PC-3 (cell line): Measurements from ENCODE around the gene IFT81. TPM values are rescaled to one million over a fixed set of nuclear protein-coding genes. Genes with fewer than 3 reads are reported as not detected.

ENCODE experiments used
- ATAC-seq: fragments of 200-7000 bp; cut with Tn5 transposase; 2 replicates; pipeline ENCODE4 v1.9.1; 2020; ENCODE audit warnings: mild to moderate bottlenecking, moderate library complexity
- BruUV-seq: library from RNA; stranded (reverse); fragments of 400-500 nt; replicated peaks from 2 replicates; lab custom pipeline; 2021; lab: Mats Ljungman, UMichigan
- CTCF ChIA-PET: fragments of 300-600 bp; sonication (Branson Sonifier 250); formaldehyde crosslinking; loops from one replicate; lab custom pipeline; 2022; ENCODE audit warnings: antibody characterized with exemption; lab: Charles Lee
- POLR2A ChIA-PET: fragments of 300-600 bp; sonication (Branson Sonifier 250); formaldehyde crosslinking; loops from one replicate; lab custom pipeline; 2022; ENCODE audit warnings: antibody characterized with exemption; ENCODE audit not compliant: unreplicated experiment; lab: Charles Lee
- DNase-seq: peaks from one replicate; pipeline ENCODE4 v3.0.0-alpha.2; 2015
- H2AFZ ChIP-seq: fragments of 300-600 bp; sonication (generic); 2 replicates; pipeline ENCODE4 v1.6.0; 2016; ENCODE audit warnings: antibody characterized with exemption, low read length
- H3F3A ChIP-seq: fragments of 300-600 bp; sonication (generic); one replicate; pipeline ENCODE4 v1.6.0; 2017; ENCODE audit warnings: antibody characterized with exemption, low read length, control low read depth, mild to moderate bottlenecking; ENCODE audit not compliant: unreplicated experiment
- H3K27ac ChIP-seq: fragments of 300-600 bp; sonication (generic); 2 replicates; pipeline ENCODE4 v1.5.1; 2016; ENCODE audit warnings: mild to moderate bottlenecking, low read length
- H3K27me3 ChIP-seq: fragments of 300-600 bp; sonication (generic); 2 replicates; pipeline ENCODE4 v1.6.1; 2016; ENCODE audit warnings: low read length, mixed read lengths
- H3K36me3 ChIP-seq: fragments of 300-600 bp; sonication (generic); 2 replicates; pipeline ENCODE4 v1.6.1; 2016; ENCODE audit warnings: low read depth, mixed run types, low read length, mixed read lengths
- H3K4me1 ChIP-seq: fragments of 300-600 bp; sonication (generic); 2 replicates; pipeline ENCODE4 v1.5.1; 2016; ENCODE audit warnings: low read length; ENCODE audit not compliant: insufficient read depth
- H3K4me2 ChIP-seq: fragments of 300-600 bp; sonication (generic); 2 replicates; pipeline ENCODE4 v1.6.0; 2016; ENCODE audit warnings: low read length
- H3K4me3 ChIP-seq: fragments of 300-600 bp; sonication (generic); 2 replicates; pipeline ENCODE4 v1.5.1; 2016; ENCODE audit warnings: mild to moderate bottlenecking, low read length, mixed read lengths
- H3K79me2 ChIP-seq: fragments of 300-600 bp; sonication (generic); 2 replicates; pipeline ENCODE4 v1.6.1; 2017; ENCODE audit warnings: low read length, mixed read lengths
- H3K9ac ChIP-seq: fragments of 300-600 bp; sonication (generic); 2 replicates; pipeline ENCODE4 v1.6.0; 2016; ENCODE audit warnings: mild to moderate bottlenecking, low read length
- H3K9me2 ChIP-seq: fragments of 300-600 bp; sonication (generic); replicated peaks from 2 replicates; pipeline ENCODE4 v1.6.1; 2016; ENCODE audit warnings: mixed run types, low read length, mixed read lengths
- H3K9me3 ChIP-seq: fragments of 300-600 bp; sonication (generic); 2 replicates; pipeline ENCODE4 v1.6.1; 2016; ENCODE audit warnings: low read length, mixed read lengths
- H4K20me1 ChIP-seq: fragments of 300-600 bp; sonication (generic); 2 replicates; pipeline ENCODE4 v1.6.1; 2016; ENCODE audit warnings: low read length, mixed read lengths
- EZH2 ChIP-seq: fragments of 300-600 bp; sonication (generic); IDR thresholded peaks from one replicate; pipeline ENCODE4 v1.6.1; 2017; ENCODE audit warnings: antibody characterized with exemption, mild to moderate bottlenecking, low read length; ENCODE audit not compliant: unreplicated experiment
- EZH2phosphoT487 ChIP-seq: fragments of 300-600 bp; sonication (generic); IDR thresholded peaks from 2 replicates; pipeline ENCODE4 v1.6.1; 2018; ENCODE audit warnings: mild to moderate bottlenecking, antibody characterized with exemption, low read length, borderline replicate concordance
- intact Hi-C: fragments of 100-400 bp; cut with micrococcal nuclease; formaldehyde crosslinking; loops from 2 replicates; pipeline ENCODE4 v1.9.0; 2023
- total RNA-seq: library from RNA; depleted of rRNA; stranded (reverse); fragments of >200 nt; gene quantifications from 2 replicates; pipeline ENCODE4 v1.2.3, GENCODE V29; 2014
- TF ChIP-seq, protein P1 (sequence below): fragments of 300-600 bp; sonication (generic); conservative IDR thresholded peaks from 2 replicates; pipeline ENCODE4 v1.5.1; 2017; ENCODE audit warnings: antibody characterized with exemption, low read depth, mild to moderate bottlenecking, low read length

Gene IFT81
- total RNA-seq, 1 experiment from 2014 or later: 10.1 TPM

DNA sequence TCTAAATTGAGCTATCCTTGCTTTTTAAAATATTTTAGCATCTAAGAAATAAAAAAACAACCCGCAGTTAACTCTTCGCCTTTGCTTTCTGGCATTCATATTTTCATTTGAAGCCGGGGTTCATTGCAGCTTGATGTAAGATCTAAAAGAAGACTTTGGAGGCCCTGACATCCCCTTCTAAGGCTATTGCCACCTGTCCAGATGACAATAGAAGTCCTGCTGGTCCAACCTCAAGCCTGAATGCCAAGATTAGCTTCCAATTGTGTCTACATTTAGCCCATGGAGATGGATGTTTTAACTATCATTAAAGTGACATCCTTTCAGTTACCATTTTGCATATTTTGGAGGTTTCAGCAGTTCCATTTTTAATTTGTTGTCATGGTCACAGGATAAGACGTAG is 105.3 kb downstream of the IFT81 start:
- intact Hi-C loops: no loop called here
- Histone ChIP-seq H3K27me3 (no peaks in the 10 kb centered on the region), H3K36me3 (no peaks in the 10 kb centered on the region), H4K20me1 (no peaks in the 10 kb centered on the region), H3K4me1 (peaks cover 12% of the 10 kb centered on the region), H3F3A (peaks cover 2% of the 10 kb centered on the region), H3K9me2 (no peaks in the 10 kb centered on the region), H3K79me2 (no peaks in the 10 kb centered on the region), H2AFZ (no peak overlapping the region), H3K4me3 (no peak overlapping the region), H3K9ac (no peak overlapping the region), H3K9me3 (no peaks in the 10 kb centered on the region), H3K27ac (no peak overlapping the region), H3K4me2 (no peak overlapping the region)
- TF ChIP-seq EZH2 (no peak), EZH2phosphoT487 (no peak)
- TF ChIP-seq, protein P1, sequence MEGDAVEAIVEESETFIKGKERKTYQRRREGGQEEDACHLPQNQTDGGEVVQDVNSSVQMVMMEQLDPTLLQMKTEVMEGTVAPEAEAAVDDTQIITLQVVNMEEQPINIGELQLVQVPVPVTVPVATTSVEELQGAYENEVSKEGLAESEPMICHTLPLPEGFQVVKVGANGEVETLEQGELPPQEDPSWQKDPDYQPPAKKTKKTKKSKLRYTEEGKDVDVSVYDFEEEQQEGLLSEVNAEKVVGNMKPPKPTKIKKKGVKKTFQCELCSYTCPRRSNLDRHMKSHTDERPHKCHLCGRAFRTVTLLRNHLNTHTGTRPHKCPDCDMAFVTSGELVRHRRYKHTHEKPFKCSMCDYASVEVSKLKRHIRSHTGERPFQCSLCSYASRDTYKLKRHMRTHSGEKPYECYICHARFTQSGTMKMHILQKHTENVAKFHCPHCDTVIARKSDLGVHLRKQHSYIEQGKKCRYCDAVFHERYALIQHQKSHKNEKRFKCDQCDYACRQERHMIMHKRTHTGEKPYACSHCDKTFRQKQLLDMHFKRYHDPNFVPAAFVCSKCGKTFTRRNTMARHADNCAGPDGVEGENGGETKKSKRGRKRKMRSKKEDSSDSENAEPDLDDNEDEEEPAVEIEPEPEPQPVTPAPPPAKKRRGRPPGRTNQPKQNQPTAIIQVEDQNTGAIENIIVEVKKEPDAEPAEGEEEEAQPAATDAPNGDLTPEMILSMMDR: no peak
- DNase-seq (no peak), ATAC-seq (no peak)
- no TSS peak for BruUV-seq
- ChIA-PET CTCF (no interaction called here), POLR2A (interaction anchor here (0.7 to 0.9 kb wide), 2 partner anchors 51 to 55 kb away, joined by 3 to 4 read pairs; no protein-coding TSS in a partner anchor)

DNA sequence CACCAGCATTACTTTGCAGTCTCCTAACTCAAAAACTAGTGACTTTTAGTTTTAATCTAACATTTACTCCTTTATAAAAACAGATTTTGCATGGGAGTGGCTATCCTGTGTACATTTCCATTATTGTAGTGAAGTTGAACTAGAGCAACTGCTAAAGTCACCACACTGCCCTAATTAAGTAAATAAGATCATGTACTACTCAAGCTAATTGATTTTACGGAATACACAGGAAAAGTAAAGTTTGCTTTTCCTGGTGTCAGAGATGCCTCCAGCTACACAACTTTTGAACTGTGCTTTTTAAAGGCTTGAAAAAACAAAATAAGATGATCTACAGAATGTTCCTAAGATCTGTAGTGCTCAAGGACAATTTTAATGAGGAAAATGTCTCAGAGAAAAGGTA is 106.5 kb downstream of the IFT81 start:
- H3K27me3 ChIP-seq: no peaks in the 10 kb centered on the region
- H3F3A ChIP-seq: no peaks in the 10 kb centered on the region
- no peak overlapping the region for H3K4me2 ChIP-seq
- CTCF ChIA-PET: no interaction called here
- no peaks in the 10 kb centered on the region for H4K20me1 ChIP-seq
- no peak overlapping the region for H3K27ac ChIP-seq
- BruUV-seq: no TSS peak
- H3K4me3 ChIP-seq: no peak overlapping the region
- ATAC-seq (peak; percentile 24; the same call in 1 of the 2 replicates), DNase-seq (no peak)
- POLR2A ChIA-PET: interaction anchor here (0.7 kb wide), 1 partner anchor 90 kb away, joined by 4 read pairs; no protein-coding TSS in a partner anchor
- no peaks in the 10 kb centered on the region for H3K4me1 ChIP-seq
- no peaks in the 10 kb centered on the region for H3K9me2 ChIP-seq
- no peak overlapping the region for H3K9ac ChIP-seq
- intact Hi-C loops: no loop called here
- no peaks in the 10 kb centered on the region for H3K9me3 ChIP-seq
- H3K79me2 ChIP-seq: no peaks in the 10 kb centered on the region
- no peaks in the 10 kb centered on the region for H3K36me3 ChIP-seq
- TF ChIP-seq EZH2: no peak
- TF ChIP-seq, protein P1: no peak
- TF ChIP-seq EZH2phosphoT487: no peak
- no peak overlapping the region for H2AFZ ChIP-seq

GRCh38 chr12:110233212-110233903 is 109.2 kb downstream of the IFT81 start:
- no peaks in the 10 kb centered on the region for H3K36me3 ChIP-seq
- no peak for DNase-seq
- no TSS peak for BruUV-seq
- POLR2A ChIA-PET: no interaction called here
- no peak for ATAC-seq
- H2AFZ ChIP-seq: no peak overlapping the region
- H3K4me2 ChIP-seq: no peak overlapping the region
- no peaks in the 10 kb centered on the region for H3K4me1 ChIP-seq
- H3K9me3 ChIP-seq: no peaks in the 10 kb centered on the region
- TF ChIP-seq, protein P1: no peak
- TF ChIP-seq EZH2phosphoT487 (no peak), EZH2 (no peak)
- intact Hi-C loops: no loop called here
- H3K79me2 ChIP-seq: no peaks in the 10 kb centered on the region
- no peaks in the 10 kb centered on the region for H3K27me3 ChIP-seq
- no peak overlapping the region for H3K9ac ChIP-seq
- H3K27ac ChIP-seq: no peak overlapping the region
- no peaks in the 10 kb centered on the region for H4K20me1 ChIP-seq
- H3K9me2 ChIP-seq: no peaks in the 10 kb centered on the region
- CTCF ChIA-PET: no interaction called here
- no peaks in the 10 kb centered on the region for H3F3A ChIP-seq
- H3K4me3 ChIP-seq: no peak overlapping the region
